Smooth muscle cell (in vitro differentiated cells): ENCODE results near the gene EFCAB13. TPM values are rescaled to one million over a fixed set of nuclear protein-coding genes. Genes with fewer than 3 reads are reported as not detected.

Experiments
- DNase-seq: peaks from one replicate; lab custom pipeline; 2025; ENCODE audit not compliant: unreplicated experiment; lab: John Stamatoyannopoulos, UW
- H2AFZ ChIP-seq: fragments of 200-600 bp; sonication (generic); 2 replicates; pipeline ENCODE4 v1.6.0; 2016; ENCODE audit warnings: antibody characterized with exemption, low read depth, mild to moderate bottlenecking
- H3F3A ChIP-seq: fragments of 200-600 bp; sonication (generic); 2 replicates; pipeline ENCODE4 v1.6.0; 2017; ENCODE audit warnings: antibody characterized with exemption, low read depth
- H3K27ac ChIP-seq: fragments of 200-600 bp; sonication (generic); 2 replicates; pipeline ENCODE4 v1.5.1; 2016; ENCODE audit warnings: low read depth, mild to moderate bottlenecking
- H3K27me3 ChIP-seq: fragments of 200-600 bp; sonication (generic); 2 replicates; pipeline ENCODE4 v1.6.1; 2016; ENCODE audit warnings: low read depth, mild to moderate bottlenecking
- H3K36me3 ChIP-seq: fragments of 200-600 bp; sonication (generic); 2 replicates; pipeline ENCODE4 v1.5.1; 2016; ENCODE audit warnings: low read depth
- H3K4me1 ChIP-seq: fragments of 200-600 bp; sonication (generic); 2 replicates; pipeline ENCODE4 v1.5.1; 2016; ENCODE audit warnings: low read depth
- H3K4me2 ChIP-seq: fragments of 200-600 bp; sonication (generic); 2 replicates; pipeline ENCODE4 v1.6.0; 2016; ENCODE audit warnings: mild to moderate bottlenecking
- H3K4me3 ChIP-seq: fragments of 200-600 bp; sonication (generic); 2 replicates; pipeline ENCODE4 v1.5.1; 2016; ENCODE audit warnings: mild to moderate bottlenecking
- H3K79me2 ChIP-seq: fragments of 200-600 bp; sonication (generic); 2 replicates; pipeline ENCODE4 v1.6.0; 2016; ENCODE audit warnings: low read depth, mild to moderate bottlenecking
- H3K9ac ChIP-seq: fragments of 200-600 bp; sonication (generic); 2 replicates; pipeline ENCODE4 v1.6.0; 2016; ENCODE audit warnings: low read depth
- H3K9me3 ChIP-seq: fragments of 200-600 bp; sonication (generic); replicated peaks from 2 replicates; pipeline ENCODE4 v1.5.1; 2016; ENCODE audit warnings: low read depth
- H4K20me1 ChIP-seq: fragments of 200-600 bp; sonication (generic); 2 replicates; pipeline ENCODE4 v1.6.0; 2016; ENCODE audit warnings: low read depth
- CTCF ChIP-seq: fragments of 200-600 bp; sonication (generic); IDR thresholded peaks from 2 replicates; pipeline ENCODE4 v1.5.1; 2017; ENCODE audit warnings: borderline replicate concordance, mild to moderate bottlenecking, antibody characterized with exemption; ENCODE audit not compliant: insufficient read depth, poor library complexity, severe bottlenecking
- WGBS: methylation state at CpG from one replicate; pipeline ENCODE4 v1.1.7; 2016; ENCODE audit warnings: low lambda C conversion rate; 5-methylcytosine and 5-hydroxymethylcytosine counted together
- polyA plus RNA-seq: library from polyadenylated mRNA; unstranded; fragments of >200 nt; fragmentation: Nextera tagmentation; extraction: Ambion mirVana; gene quantifications from 2 replicates; pipeline ENCODE4 v1.2.1, GENCODE V29; 2016
- total RNA-seq: library from RNA; depleted of rRNA; stranded (reverse); fragments of >200 nt; gene quantifications from 2 replicates; pipeline ENCODE4 v1.2.3, GENCODE V29; 2014

Gene EFCAB13
- total and polyA plus RNA-seq, 2 experiments from 2014 or later: 1.2 to 4.6 TPM

DNA sequence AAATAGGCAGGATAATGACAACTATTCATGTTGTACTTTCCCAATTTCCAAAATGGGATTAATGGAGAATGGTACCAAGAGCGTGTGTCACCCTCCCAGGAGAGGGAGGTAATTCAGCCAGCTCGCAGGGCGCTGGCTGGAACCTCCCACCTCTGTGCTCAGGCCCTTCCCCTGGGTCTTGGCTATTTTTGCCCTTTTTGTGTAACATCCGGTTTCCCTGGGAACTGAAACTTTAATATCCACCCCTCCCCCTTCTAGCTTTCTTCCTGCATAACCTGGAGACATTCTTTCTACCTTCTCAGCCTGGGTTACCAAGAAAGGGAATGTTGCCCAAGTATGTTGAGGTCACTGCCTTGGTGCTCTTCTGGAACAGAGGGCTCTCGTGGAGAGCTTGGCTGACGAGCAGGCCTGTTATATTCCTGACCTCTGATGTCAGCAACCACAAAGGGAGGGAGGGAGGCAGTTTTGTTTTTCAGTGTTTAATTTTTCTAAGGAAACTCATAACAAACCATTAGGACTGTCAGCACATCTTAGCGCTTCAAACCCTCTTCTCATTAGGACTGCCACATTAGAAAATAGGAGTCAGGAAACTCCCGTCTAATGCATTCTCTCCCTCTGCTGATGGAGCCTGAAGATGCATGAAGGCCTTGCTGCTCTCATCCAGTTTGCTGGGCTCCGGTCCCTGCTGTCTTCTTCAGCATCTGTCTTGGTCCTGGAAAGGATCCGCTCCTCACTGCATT lies 44.5 kb upstream of the EFCAB13 start:
- TF ChIP-seq CTCF: no peak
- Histone ChIP-seq H3K9ac (peak overlapping the region; percentile 52), H3K27me3 (no peaks in the 10 kb centered on the region), H3K79me2 (no peaks in the 10 kb centered on the region), H3K9me3 (no peaks in the 10 kb centered on the region), H3K4me3 (no peak overlapping the region), H3K36me3 (no peaks in the 10 kb centered on the region), H3K27ac (peak overlapping the region; percentile 96), H3K4me2 (peak overlapping the region; percentile 59), H2AFZ (no peak overlapping the region), H3K4me1 (peaks cover 32% of the 10 kb centered on the region), H3F3A (peaks cover 15% of the 10 kb centered on the region), H4K20me1 (no peaks in the 10 kb centered on the region)
- 34% methylated on average over 10 of the region's 10 CpGs for WGBS
- DNase-seq: peak; percentile 21

DNA sequence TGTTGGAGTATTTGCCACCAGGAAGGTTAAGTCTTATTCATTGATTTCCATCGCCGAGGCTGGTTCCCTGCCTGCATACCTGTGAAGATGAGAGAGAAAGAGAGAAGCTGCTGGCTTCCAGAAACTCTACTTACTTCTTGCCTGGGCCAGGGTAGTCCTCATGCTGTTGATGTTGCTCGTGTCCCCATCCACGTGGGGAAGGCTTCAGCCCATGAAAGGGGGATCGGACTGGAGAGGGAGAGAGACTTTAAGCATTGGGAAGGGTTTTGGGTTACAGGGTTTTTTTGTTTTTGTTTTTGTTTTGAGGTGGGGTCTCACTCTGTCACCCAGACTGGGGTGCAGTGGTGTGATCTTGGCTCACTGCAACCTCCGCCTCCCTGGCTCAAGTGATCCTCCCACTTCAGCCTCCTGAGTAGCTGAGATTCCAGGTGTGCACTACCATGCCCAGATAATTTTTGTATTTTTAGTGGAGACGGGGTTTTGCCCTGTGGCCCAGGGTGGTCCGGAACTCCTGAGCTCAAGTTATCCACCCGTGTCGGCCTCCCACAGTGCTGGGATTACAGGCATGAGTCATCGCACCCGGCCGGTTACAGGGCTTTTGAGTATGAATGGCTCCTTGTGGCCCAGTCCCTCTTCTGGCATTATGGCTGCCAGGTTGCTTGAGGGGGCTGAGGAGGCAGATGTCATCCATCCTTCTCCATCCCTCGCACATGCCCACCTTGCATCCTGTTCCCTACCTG lies 43.5 kb upstream of the EFCAB13 start:
- Histone ChIP-seq H4K20me1 (no peaks in the 10 kb centered on the region), H2AFZ (no peak overlapping the region), H3K4me2 (peak overlapping the region; percentile 3), H3K4me1 (peaks cover 28% of the 10 kb centered on the region), H3K4me3 (no peak overlapping the region), H3F3A (peaks cover 12% of the 10 kb centered on the region), H3K79me2 (no peaks in the 10 kb centered on the region), H3K27ac (peak overlapping the region; percentile 96), H3K9me3 (no peaks in the 10 kb centered on the region), H3K9ac (peak overlapping the region; percentile 50), H3K36me3 (no peaks in the 10 kb centered on the region), H3K27me3 (no peaks in the 10 kb centered on the region)
- WGBS: 48% methylated on average over 14 of the region's 14 CpGs
- TF ChIP-seq CTCF: no peak
- DNase-seq: peak; percentile 9

DNA sequence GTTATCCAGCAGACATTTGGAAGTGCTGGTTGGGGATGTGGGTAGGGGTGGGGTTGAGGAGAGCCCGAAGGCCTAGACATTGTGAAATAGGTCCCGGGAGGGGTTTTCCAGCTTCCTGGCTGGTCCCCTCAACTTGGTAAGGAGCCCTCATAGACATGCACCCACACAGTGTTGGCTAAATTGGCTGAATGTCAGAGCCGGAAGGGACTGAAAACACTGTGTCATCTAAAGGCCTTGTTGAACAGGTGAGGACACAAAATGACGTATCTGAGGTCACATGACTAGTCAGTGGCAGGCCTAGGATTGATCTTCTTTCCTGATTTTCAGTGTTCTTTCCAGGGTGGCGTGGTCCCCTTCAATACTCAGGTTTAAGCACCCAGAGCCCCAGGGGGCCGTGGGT lies 42.5 kb upstream of the EFCAB13 start:
- H3K9me3 ChIP-seq: no peaks in the 10 kb centered on the region
- no peaks in the 10 kb centered on the region for H4K20me1 ChIP-seq
- 98% methylated on average over 6 of the region's 6 CpGs for WGBS
- H3K4me3 ChIP-seq: no peak overlapping the region
- H3K4me1 ChIP-seq: peaks cover 21% of the 10 kb centered on the region
- H3K79me2 ChIP-seq: no peaks in the 10 kb centered on the region
- DNase-seq: no peak
- H2AFZ ChIP-seq: no peak overlapping the region
- H3K9ac ChIP-seq: no peak overlapping the region
- peaks cover 7% of the 10 kb centered on the region for H3F3A ChIP-seq
- no peaks in the 10 kb centered on the region for H3K27me3 ChIP-seq
- no peaks in the 10 kb centered on the region for H3K36me3 ChIP-seq
- no peak for TF ChIP-seq CTCF
- peak overlapping the region; percentile 96 for H3K27ac ChIP-seq
- H3K4me2 ChIP-seq: no peak overlapping the region
